Keratinocyte (primary cell): Measurements from ENCODE around the gene FAM241A.

Experiments
- CTCF ChIP-seq, 3 experiments: IDR thresholded peaks in 1 of 3; conservative IDR thresholded peaks in 1 of 3; optimal IDR thresholded peaks in 1 of 3; 2 replicates in 2 of 3; 3 replicates in 1 of 3; pipeline versions ENCODE3 to v1.5.1; 2011; ENCODE audit warnings: low read length in 3 of 3, mild to moderate bottlenecking in 3 of 3, moderate library complexity in 2 of 3, control low read depth in 1 of 3, inconsistent platforms in 1 of 3; ENCODE audit not compliant: insufficient read depth in 2 of 3; ENCODE audit errors: extremely low read depth in 1 of 3
- EZH2 ChIP-seq: IDR thresholded peaks from one replicate; pipeline ENCODE4 v1.6.1; 2012; ENCODE audit warnings: inconsistent platforms, mild to moderate bottlenecking, low read length, moderate library complexity

DNA sequence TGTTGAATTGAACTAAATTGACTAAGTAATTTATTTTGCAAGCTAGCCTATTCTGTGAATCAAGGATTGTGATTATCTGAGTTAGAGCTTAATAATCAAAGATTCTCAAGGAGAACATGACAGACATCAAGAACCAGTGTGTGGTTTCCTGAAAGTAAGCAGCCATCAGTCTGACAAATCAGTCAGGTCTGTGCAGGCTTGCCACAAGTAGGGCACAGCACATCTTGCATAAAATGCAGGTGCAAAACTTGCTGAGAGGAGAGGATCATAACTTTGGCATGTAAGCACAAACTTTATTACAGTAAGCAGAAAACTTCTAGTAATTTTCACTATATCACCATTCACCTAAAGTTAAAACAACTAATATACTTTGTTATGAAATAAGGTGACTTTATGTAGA lies 22.5 kb downstream of the FAM241A start:
- TF ChIP-seq CTCF (optimal IDR thresholded peaks at IDR 0.05 in 1 of 3, IDR thresholded peaks at IDR 0.05 in 1 of 3, conservative IDR thresholded peaks at IDR 0.05 in 1 of 3; ENCODE audit: extremely low read depth in 1 of 3, insufficient read depth in 2 of 3, low read length in 3 of 3): no peak
- no peak for TF ChIP-seq EZH2
